Raji (cell line): ENCODE results near the gene DNAH2.

Experiments
- POLR2A ChIP-seq: IDR thresholded peaks from 2 replicates; pipeline ENCODE4 v1.6.1; 2011; ENCODE audit warnings: low read depth, low read length, control low read depth; ENCODE audit not compliant: insufficient read depth

Gene DNAH2

DNA sequence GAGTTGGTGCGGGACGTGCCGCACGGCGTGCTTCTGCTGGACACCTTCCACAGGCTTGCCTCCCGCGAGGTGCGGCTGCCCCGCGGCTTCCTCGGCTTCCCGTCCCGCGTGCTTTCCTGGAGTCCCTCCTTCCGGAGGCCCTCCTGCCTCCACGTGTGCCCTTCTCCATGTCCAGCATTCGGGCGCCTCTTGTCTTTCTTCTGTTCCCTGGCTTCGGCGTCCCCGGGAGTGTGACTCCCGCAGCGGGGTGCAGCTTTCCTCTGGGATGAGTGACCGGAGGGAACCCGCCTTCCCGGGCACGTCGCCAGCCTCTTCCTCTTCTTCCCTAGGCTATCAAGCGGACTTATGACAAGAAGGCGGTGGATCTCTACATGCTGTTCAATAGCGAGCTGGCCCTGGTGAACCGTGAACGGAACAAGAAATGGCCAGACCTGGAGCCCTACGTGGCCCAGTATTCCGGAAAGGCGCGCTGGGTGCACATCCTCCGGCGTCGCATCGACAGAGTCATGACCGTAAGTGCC is 23.0 kb downstream of the DNAH2 start:
- TF ChIP-seq POLR2A, result no peak

DNA sequence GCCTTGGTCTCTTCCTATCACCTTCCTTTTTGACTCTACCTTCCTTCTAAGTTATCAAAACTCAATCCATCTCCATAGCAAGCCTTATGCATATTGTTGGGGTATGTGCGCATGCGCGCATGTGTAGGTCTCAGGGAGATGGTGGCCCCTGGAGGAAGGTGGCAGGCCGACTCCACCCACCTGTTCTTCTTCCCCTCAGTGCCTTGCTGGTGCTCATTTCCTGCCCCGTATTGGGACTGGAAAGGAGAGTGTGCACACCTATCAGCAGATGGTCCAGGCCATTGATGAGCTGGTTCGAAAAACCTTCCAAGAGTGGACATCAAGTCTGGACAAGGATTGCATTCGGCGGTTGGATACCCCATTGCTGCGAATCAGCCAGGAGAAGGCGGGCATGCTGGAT is 25.2 kb downstream of the DNAH2 start:
- no peak for TF ChIP-seq POLR2A

DNA sequence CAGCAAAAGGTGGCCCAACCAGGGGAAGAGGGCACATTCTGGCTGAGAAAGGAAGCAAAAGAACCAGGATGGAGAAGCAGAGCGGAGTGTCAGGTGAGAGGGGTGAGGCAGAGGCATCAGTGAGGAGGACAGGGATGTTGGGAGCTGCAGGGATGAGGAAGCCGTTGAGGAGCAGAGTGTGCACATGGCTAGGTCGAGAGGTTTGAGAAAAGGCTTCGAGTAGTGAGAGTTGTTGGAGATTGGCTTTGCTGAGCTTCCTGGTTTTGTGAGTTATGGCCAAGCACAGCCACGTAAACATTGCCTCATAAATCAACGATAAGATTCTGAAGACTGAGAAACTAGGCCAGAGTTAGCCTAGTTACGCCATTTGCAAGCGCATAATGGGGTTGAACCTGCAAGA is 26.9 kb downstream of the DNAH2 start:
- TF ChIP-seq POLR2A, result no peak

DNA sequence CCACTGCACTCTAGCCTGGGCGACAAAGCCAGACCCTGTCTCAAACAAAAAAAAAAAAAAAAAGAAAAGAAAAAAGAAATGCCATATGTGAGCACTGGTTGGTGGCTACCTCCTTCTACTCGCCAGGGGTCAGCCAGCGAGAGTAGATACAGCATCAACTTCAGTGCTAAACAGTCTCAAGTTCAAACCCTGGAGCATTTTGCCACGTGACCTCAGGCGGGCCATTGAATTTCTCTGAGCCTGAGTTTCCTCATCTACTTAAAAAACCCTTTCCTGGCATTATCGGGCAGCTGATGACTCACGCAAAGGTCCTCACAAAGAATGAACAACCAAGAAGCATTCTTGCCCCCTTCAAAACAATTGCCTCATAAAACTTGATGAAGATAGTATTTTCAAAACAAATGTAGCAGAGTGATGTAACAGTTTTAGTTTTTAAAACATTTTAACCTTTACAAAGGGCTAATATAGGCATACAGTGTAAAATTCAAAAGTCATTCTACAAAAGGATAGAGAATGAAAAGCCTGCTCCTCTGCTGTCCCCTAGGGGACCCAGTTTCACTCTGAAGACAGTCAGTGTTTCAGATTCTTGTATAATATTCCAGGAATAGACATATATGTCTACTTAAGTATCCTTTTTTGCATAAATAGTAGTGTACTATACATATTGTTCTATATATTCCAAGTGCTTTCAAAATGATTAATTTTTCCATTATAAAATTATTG is 28.4 kb downstream of the DNAH2 start:
- TF ChIP-seq POLR2A, result no peak

DNA sequence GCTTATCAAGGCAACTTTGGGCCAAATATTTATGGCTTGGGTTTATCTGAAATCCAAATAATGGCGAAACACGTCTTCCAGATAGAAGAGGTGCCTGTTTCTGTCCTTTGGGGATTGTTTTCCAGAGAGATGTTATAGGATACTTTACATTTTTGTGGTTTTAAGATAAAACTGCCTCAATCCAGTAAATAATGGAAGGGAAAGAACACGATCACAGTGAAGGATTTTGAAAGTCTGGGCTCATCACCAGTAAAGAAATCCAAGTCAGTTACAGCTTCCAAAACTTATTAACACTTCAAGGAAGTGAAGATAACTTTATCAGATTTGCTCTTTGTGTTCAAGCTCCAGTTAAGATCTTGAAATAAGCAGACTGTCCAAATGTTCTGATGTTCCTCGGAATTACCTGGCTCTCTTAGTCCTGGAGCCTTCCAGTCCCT is 30.1 kb downstream of the DNAH2 start:
- TF ChIP-seq POLR2A, result no peak

DNA sequence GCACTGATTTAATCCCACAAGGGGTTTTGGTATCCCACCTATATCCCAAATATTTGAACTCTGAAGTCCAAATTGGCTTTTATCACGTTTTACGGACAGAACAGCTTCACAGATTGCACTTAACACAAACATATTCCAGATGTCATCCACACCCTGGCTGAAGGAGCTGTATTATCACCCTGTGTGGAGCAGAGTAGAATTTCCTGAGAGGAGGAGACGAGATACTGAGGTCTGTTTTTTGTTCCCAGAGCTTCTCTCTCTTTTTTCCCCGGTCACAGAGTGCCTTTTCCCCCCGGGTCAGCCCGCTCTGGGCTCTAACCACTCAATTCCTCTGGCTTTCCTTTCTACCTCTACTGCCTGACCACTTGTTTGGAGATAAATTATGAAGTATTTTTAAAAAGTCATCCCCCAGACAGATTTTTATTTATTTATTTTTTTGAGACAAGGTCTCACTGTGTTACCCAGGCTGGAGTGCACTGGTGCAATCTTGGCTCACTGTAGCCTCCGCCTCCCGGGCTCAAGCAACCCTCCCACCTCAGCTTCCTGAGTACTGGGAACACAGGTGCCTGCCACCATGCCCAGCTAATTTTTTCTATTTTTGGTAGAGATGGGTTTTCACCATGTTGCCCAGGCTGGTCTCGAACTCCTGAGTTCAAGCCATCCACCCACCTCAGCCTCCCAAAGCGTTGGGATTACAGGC is 30.7 kb downstream of the DNAH2 start:
- TF ChIP-seq POLR2A, result no peak

DNA sequence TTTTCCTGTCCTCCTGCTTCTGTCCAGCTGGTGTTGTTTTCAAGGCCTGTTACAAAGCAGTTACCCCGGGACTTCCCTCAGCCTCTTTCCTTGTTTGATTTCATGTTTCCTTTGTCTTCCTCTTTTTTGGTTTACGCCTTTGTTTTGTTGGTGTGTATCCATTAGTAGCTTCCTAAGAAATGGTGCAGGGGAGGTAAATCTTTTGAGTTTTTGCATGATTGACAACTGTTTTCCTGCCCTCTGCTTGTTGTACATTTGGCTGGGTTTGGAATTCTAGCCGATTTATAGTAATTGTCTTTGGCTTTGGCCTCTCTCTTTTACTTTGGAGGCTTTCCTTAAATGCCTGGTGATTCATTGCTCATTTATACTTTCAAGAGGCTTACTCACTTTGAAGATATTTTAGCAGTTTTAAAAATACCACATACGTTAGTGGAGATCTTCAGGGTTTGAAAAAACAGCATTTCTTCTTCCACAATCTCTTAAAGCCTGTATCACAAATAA is 32.8 kb downstream of the DNAH2 start:
- no peak for TF ChIP-seq POLR2A

- TF ChIP-seq POLR2A, result no peak
Measured at GRCh38 chr17:7754656-7755055, 37.1 kb downstream of the DNAH2 start.

DNA sequence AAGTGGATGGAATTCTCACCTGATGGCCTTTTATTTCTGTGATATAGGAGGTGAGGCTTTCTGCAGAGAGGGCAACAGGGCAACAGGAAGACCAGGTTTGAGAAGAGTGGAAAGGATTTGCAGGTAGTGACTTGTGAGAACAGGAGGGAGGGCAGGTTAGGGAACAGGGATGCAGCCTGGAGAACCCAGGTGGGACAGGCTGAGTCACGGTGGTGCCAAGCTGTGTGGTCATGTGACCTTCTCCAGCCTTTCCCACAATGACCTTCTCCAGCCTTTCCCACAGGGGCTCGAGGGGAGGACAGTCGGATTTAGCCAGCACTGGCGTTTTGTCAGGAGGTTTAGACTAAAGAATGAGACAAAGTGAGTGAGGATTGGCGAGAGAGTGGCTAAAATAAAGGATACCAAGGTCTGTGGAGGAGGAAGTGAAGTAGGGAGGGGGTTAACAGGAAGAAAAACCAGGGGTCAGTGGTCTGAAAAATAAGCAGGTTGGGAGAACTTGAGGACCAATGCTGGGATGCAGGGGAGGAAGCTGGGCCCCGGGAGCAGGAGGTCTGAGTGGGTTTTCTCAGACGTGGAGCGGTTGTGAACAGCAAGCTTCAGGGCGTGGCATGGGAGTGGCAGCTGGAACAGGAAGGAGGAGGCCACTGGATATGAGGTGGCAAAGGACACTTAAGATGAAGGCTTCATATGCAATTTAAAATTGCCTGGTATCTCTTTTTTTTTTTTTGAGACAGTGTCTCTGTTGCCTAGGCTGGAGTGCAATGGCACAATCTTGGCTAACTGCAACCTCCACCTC is 37.7 kb downstream of the DNAH2 start:
- no peak for TF ChIP-seq POLR2A

GRCh38 chr17:7756968-7757367 is 39.4 kb downstream of the DNAH2 start:
- TF ChIP-seq POLR2A, result no peak

DNA sequence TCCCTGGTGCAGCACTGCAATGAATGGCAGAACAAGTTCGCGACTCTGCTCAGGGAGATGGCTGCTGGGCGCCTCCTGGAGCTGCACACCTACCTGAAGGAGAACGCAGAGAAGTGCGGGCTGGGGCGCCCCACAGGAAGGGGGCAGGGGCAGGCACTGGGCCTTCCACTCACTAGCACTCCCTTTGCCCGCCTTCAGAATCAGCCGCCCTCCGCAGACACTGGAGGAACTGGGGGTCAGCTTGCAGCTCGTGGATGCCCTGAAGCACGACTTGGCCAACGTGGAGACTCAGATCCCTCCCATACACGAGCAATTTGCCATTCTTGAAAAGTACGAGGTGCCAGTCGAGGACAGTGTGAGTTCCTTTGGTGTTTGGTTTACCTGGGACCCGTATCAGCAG is 46.4 kb downstream of the DNAH2 start:
- TF ChIP-seq POLR2A, result no peak

GRCh38 chr17:7767004-7767403 is 49.5 kb downstream of the DNAH2 start:
- no peak for TF ChIP-seq POLR2A

DNA sequence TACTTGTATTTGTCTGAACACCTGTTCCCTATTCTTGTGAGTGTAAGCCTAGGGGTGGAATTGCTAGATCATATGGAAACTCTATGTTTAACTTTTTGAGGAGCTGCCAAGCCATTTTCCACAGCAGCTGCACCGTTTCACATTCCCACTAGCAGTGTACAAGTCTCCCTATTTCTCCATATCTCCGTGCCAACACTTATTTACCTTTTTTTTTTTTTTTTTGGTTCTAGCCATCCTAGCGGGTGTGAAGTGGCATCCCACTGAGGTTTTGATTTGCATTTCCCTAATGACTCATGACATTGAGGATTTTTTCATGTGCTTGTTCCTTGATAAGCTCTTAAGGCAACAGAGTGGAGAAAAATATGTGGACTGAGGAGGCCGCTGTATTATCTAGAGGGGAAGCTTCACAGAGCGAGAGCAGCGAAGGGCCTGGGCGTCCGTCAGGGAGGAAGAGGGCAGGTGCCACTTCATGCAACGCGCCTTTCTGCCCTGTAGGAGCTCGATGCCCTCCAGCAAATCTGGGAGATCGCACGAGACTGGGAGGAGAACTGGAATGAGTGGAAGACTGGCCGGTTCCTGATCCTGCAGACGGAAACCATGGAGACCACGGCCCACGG is 50.0 kb downstream of the DNAH2 start:
- TF ChIP-seq POLR2A, result no peak

DNA sequence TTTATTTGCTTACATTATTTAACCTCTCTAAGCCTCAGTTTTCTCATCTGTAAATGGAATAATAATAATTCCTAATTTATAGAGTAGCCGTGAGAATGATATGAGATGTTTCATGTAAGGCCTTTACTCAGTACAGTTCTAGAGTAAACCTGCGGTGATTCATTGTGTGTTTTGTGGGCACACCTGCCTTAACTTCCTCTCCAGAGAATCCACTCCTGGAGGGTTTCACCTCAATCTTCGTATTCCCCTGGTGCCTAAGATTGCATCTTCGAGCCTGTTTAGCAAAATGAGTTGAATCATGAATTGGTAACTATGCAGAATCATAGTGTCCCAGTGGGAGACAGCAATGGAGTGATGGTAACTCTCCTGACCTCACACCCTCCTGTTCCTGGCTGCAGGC is 52.3 kb downstream of the DNAH2 start:
- TF ChIP-seq POLR2A, result no peak

DNA sequence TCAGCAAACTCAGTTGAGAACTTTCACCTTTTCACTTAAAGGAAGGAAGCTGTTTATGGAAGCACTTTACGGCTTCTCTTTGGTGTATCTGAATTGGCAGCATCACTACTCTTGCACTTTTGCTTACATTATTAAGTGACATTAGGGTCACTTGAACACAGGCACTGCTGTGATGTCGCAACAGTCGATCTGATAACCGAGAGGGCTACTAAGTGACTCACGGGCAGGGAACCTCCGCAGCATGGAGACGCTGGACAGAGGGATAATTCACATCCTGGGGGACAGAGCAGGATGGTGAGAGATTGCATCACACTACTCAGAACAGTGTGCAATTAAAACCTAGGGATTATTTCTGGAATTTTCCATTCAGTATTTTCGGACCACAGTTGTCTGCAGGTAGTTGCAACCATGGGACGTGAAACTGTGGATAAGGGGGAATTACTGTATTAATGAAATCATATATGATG is 56.5 kb downstream of the DNAH2 start:
- no peak for TF ChIP-seq POLR2A

- no peak for TF ChIP-seq POLR2A
Measured at GRCh38 chr17:7775051-7775450, 57.5 kb downstream of the DNAH2 start.

DNA sequence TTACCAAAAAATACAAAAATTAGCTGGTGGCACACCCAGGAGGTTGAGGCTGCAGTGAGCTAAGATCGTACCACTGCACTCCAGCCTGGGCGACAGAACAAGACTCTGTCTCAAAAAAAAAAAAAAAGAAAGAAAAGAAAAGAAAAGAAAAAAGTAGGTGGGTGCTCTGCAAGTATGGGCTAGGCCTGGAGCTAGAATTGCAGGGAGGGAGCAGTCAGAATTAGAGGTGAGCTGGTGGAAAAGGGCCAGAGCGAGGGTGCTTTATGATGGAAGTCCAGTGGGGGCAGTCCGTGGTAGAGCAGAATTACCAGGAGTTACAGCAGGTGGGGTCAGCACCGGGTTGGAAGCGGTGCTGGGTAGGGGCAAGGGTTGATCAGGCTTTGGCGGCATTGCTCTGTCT is 59.5 kb downstream of the DNAH2 start:
- no peak for TF ChIP-seq POLR2A
